ENCODE results near the gene ITCH.

- no peak for TF ChIP-seq POLR2AphosphoS5 (IDR thresholded peaks at IDR 0.05; ENCODE audit: low read depth, low read length)
- TF ChIP-seq TAF1 (IDR thresholded peaks at IDR 0.05; ENCODE audit: borderline replicate concordance, low read depth, low read length) = no peak
Observed at GRCh38 chr20:34527016-34527415, 163.9 kb downstream of the ITCH start.
